A549 (cell line): ENCODE results near the gene CCSER1.

Source experiments
- CEBPB ChIP-seq, 2 experiments: fragments of >200 bp in 1 of 2; sonication (Bioruptor Twin) in 1 of 2; formaldehyde crosslinking in 1 of 2; IDR thresholded peaks; 2 replicates each; pipeline ENCODE4 v1.6.1; 2012 to 2016
- HOXA7 ChIP-seq: fragments of 250-450 bp; sonication (Bioruptor Pico); IDR thresholded peaks from 2 replicates; pipeline ENCODE4 v1.5.0; 2020; ENCODE audit warnings: mild to moderate bottlenecking, moderate library complexity
- KDM1A ChIP-seq: fragments of 200-600 bp; sonication (generic); IDR thresholded peaks from 2 replicates; pipeline ENCODE4 v1.6.1; 2016; ENCODE audit warnings: low read depth, mild to moderate bottlenecking
- KDM5A ChIP-seq: fragments of 200-600 bp; sonication (generic); IDR thresholded peaks from 2 replicates; pipeline ENCODE4 v1.6.1; 2016; ENCODE audit warnings: antibody characterized with exemption, mild to moderate bottlenecking
- MAZ ChIP-seq: fragments of 150-350 bp; IDR thresholded peaks from 2 replicates; pipeline ENCODE4 v1.6.1; 2014; ENCODE audit warnings: antibody characterized with exemption, low read depth, low read length, borderline replicate concordance
- NFE2L2 ChIP-seq: fragments of 150-350 bp; conservative IDR thresholded peaks from 2 replicates; pipeline ENCODE4 v1.6.1; 2014; ENCODE audit warnings: low read length
- POLR2A ChIP-seq: IDR thresholded peaks from 2 replicates; pipeline ENCODE4 v1.6.1; 2012; ENCODE audit warnings: mild to moderate bottlenecking, low read length
- SMC3 ChIP-seq: fragments of >200 bp; sonication (Bioruptor Twin); formaldehyde crosslinking; IDR thresholded peaks from 3 replicates; pipeline ENCODE4 v1.6.1; 2018; ENCODE audit warnings: inconsistent platforms
- TF ChIP-seq, protein P1 (sequence below): fragments of >200 bp; sonication (Bioruptor Twin); formaldehyde crosslinking; IDR thresholded peaks from 3 replicates; pipeline ENCODE4 v1.5.1; 2016
- TF ChIP-seq, protein P2 (sequence below): fragments of 450-650 bp; IDR thresholded peaks from 2 replicates; pipeline ENCODE4 v1.6.1; 2014; ENCODE audit warnings: antibody characterized with exemption
- TF ChIP-seq, protein P3 (sequence below): fragments of >200 bp; sonication (Bioruptor Twin); formaldehyde crosslinking; IDR thresholded peaks from 2 replicates; pipeline ENCODE4 v1.6.1; 2016
- TF ChIP-seq, protein P4 (sequence below): IDR thresholded peaks from 2 replicates; pipeline ENCODE4 v1.6.1; 2012

DNA sequence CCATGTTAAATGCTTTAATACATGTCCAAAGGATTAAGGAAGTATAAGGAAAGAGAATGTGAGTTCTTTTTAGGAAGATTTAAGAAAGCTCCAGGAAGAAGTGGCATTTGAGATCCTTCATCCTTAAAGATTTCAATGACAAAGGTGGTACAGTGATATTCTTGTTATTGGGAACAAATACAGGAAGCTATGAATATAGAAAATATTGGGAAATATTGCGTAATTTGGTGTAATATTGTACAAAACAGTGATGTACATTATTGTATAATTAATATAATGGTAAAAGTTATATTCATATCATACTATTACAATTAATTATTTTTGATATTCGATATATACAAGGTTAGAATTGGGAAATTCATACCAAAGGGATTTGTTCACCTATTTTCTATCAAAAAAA, 937.9 kb downstream of the CCSER1 start:
- TF ChIP-seq POLR2A (no peak), KDM5A (no peak), SMC3 (no peak), MAZ (no peak), CEBPB (IDR thresholded peaks at IDR 0.05) (no peak), HOXA7 (no peak), KDM1A (no peak), NFE2L2 (no peak)
- TF ChIP-seq, protein P1, sequence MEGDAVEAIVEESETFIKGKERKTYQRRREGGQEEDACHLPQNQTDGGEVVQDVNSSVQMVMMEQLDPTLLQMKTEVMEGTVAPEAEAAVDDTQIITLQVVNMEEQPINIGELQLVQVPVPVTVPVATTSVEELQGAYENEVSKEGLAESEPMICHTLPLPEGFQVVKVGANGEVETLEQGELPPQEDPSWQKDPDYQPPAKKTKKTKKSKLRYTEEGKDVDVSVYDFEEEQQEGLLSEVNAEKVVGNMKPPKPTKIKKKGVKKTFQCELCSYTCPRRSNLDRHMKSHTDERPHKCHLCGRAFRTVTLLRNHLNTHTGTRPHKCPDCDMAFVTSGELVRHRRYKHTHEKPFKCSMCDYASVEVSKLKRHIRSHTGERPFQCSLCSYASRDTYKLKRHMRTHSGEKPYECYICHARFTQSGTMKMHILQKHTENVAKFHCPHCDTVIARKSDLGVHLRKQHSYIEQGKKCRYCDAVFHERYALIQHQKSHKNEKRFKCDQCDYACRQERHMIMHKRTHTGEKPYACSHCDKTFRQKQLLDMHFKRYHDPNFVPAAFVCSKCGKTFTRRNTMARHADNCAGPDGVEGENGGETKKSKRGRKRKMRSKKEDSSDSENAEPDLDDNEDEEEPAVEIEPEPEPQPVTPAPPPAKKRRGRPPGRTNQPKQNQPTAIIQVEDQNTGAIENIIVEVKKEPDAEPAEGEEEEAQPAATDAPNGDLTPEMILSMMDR, result no peak
- TF ChIP-seq, protein P2, sequence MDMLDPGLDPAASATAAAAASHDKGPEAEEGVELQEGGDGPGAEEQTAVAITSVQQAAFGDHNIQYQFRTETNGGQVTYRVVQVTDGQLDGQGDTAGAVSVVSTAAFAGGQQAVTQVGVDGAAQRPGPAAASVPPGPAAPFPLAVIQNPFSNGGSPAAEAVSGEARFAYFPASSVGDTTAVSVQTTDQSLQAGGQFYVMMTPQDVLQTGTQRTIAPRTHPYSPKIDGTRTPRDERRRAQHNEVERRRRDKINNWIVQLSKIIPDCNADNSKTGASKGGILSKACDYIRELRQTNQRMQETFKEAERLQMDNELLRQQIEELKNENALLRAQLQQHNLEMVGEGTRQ, result no peak
- TF ChIP-seq, protein P3, sequence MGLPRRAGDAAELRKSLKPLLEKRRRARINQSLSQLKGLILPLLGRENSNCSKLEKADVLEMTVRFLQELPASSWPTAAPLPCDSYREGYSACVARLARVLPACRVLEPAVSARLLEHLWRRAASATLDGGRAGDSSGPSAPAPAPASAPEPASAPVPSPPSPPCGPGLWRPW, result no peak
- TF ChIP-seq, protein P4, sequence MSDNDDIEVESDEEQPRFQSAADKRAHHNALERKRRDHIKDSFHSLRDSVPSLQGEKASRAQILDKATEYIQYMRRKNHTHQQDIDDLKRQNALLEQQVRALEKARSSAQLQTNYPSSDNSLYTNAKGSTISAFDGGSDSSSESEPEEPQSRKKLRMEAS, result no peak
